IPS DF 19.7 (cell line): ENCODE data around the gene MYCBPAP.

Experiments
- DNase-seq: peaks from one replicate; pipeline ENCODE4 v3.0.0-alpha.2; 2013; ENCODE audit warnings: low read depth, low spot score

Gene MYCBPAP

GRCh38 chr17:50487213-50488096 lies 20.8 kb upstream of the MYCBPAP start:
- DNase-seq = no peak

DNA sequence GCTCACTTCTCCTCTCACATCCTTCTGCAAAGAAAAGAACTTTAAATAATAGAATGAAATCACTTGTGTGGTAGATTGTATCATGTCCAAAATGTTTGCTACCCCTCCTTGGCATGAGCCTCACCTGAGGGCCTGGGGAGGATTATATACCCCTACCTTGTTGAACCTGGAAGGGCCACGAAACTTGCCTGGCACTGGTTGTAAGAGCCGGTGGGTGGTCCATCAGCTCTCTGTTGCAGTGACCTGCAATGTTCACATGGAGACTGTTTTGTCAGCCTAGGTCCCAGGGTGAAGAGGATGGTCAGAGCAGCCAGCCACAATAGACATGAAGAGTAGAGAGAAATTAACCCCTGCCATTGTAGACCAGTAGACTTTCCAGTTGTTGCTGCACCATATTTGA lies 19.4 kb upstream of the MYCBPAP start:
- no peak for DNase-seq

GRCh38 chr17:50491505-50491904 lies 16.7 kb upstream of the MYCBPAP start:
- DNase-seq = no peak

DNA sequence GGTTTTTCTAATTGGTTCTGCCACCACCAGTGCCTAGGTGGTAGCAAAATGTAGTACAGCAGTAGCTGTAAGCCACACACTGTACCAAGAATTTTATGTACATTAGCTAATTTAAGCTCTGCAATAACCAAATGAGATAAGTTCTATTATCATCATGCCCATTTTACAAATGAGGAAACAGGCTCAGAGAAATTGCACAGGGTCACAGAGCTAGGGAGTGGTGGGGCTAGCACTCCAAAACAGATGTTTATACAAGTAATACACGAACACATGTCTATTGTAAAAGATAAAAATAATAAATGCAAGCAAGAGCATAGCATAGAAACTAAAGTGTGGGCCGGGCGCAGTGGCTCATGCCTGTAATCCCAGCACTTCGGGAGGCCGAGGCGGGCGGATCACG lies 16.0 kb upstream of the MYCBPAP start:
- DNase-seq = no peak

DNA sequence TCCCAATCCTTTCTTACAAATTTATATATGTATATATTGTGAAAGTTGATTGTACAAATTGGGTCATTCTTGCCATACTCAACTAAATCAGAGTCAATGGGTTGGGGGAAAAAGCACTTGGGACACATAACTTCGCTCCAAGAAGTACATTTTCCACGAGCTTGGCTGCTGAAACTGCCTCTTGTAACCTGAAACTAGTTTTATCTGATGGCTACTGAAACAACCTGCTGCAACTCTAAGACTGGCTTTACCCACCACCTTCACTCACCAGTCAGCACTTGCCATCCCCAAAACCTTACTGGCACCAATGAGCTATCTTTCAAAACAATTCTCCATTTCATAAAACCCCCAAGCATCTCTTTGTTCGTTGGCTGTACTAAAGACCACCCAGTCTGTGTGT lies 14.5 kb upstream of the MYCBPAP start:
- no peak for DNase-seq

DNA sequence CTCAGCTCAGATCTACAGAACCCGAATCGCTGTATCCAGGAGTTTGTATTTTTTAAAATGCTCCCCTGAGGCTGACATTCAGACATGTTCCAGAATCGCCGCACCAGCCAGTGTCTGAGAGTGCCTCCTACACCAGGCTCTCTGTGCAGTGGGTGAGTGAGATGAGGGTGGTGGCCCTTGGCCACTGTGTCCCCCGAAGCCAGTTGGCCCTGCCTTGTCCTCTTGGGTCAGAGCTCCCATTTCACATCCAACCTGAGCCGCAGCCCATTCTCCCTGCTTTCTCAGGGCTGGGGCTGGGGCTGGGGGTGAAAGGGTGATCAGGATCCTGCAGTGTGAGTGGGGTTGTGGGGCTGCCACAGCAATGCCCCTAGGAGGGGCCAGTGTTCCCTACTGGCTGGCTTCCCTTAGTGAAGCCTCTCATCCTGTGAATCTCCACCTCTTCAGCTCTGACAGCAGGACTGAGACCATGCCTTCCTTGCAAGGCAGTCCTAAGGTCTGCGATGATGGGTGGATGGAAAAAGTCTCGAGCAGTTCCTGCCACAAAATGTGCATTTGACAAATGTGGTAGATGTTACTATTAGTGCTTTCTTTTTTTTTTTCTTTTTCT lies 12.9 kb upstream of the MYCBPAP start:
- no peak for DNase-seq

- DNase-seq = no peak
Measured at GRCh38 chr17:50495918-50496317, 12.3 kb upstream of the MYCBPAP start.

DNA sequence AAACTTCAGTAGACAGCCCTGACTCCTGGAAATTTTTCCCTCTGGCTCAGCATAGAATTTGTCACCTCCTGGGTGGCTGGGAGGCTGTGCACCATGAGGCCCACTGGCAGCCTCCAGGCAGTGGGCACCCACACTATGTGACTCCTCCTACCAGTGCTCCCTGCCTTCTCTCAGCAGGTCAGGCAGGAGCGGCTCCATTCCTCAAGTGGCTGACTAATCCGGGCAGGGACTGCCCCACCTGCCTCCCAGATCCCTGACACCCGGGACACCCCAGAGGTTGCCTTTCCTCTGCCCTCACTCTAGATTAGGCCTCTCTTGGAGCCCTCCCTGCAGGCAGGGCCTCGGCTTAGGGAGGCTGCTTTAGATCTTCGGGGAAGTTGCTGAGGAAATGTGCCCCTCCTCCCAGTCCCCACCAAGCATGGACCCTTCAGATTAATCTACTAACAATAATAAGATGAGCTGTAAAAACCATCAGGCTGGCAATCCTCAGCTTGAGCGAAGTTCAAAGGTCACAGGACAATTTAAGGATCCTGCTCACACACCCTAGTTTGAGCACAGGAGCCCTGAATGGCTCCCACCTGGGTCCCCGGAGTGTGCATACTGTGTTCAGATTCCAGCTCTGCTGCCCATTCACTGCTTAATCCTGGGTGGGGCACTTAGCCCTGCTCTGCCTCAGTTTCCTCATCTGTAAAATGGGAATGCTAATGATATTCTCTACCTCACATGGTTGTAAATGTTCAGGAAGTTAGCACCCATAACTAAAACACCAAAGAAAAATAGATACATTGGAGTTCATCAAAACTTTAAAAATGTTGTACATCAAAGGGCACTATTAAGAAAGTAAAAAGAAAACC lies 10.0 kb upstream of the MYCBPAP start:
- DNase-seq = no peak

GRCh38 chr17:50499270-50499669 lies 9.0 kb upstream of the MYCBPAP start:
- no peak for DNase-seq

- DNase-seq = no peak
Measured at GRCh38 chr17:50499721-50500120, 8.5 kb upstream of the MYCBPAP start.

GRCh38 chr17:50501054-50501453 lies 7.2 kb upstream of the MYCBPAP start:
- DNase-seq = no peak

GRCh38 chr17:50502301-50502990 lies 5.8 kb upstream of the MYCBPAP start:
- DNase-seq = no peak

DNA sequence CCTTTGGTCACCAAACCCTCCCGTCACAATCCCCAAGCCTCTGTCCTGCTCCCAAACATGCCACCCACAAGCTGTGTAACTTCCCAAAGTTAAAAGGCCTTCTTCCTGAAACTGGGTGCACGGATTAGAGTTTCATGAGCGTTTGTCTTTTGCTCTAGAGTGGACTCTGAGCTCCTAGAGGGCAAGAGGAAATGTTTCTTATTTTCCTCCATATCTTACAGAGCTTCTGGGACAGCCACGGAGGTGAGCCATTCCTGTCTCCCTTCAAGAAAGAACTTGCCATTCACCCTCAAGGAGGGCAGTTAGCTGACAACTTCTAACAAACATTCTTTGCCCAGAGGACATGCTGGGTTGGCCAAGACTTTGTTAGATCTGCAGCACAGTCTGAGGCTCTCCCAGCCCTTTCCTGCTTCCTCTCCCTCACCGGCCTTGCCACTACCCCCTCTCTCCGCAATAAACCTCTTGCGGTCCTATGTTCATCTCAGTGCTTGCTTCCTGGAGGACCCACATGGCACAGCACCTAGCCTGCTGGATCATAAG lies 2.6 kb upstream of the MYCBPAP start:
- DNase-seq = no peak

DNA sequence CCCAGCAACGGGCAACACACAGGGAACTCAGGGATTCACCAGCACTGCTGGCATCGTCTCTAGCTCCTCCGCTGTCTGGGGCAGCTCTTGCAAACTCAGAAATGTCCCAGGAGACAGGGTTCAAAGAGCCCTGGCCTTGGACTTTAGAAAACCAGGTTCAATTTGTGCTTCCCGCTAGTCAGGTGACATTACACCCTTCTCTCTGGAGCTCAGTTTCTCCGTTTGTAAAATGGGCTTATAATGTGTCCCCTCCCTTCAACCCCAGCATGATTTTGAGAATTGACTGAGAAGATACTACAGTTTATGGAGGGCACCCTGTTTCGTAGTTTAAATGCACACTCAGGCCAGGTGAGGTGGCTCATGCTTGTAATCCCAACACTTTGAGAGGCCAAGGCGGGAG lies 1.9 kb upstream of the MYCBPAP start:
- DNase-seq = no peak

- DNase-seq = no peak
Measured at GRCh38 chr17:50508573-50509460, 578 bp downstream of the MYCBPAP start.

- DNase-seq = no peak
Measured at GRCh38 chr17:50511058-50511457, 2.8 kb downstream of the MYCBPAP start.

DNA sequence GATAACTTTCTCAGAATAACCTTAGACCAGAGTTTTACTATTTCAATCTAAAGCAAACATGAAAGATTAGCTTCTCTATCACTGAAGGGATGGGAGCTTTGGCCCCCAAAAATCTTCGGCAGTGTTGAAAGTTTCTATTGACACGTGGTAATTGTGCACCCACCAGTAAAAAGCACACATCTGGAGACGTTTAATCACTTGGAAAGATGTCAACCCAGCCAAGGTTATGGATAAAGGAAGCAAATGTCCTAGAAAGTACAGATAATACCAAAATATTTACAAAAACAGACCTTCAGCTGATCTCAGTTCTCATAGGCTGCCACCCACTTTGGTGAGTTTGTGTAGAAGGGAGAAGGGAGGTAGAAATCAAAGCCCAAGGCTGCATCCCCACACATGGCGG lies 5.3 kb downstream of the MYCBPAP start:
- no peak for DNase-seq

DNA sequence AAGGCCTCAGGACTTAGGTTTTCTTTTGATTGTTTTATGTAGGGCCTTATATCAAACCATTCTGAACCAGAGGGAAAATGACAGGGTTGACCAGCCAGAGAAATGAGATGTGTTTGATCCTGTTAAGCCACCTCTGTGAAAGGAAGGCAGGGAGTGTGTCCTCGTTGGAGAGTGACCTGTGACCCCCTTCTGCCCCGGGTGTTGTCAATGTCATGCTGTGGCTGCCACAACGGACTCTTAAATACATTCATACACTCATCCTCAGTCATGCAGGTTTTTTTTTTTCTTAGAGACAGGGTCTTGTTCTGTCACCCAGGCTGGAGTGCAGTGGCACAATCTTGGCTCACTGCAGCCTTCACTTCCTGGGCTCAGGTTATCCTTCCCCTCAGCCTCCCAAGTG lies 6.1 kb downstream of the MYCBPAP start:
- DNase-seq = no peak

DNA sequence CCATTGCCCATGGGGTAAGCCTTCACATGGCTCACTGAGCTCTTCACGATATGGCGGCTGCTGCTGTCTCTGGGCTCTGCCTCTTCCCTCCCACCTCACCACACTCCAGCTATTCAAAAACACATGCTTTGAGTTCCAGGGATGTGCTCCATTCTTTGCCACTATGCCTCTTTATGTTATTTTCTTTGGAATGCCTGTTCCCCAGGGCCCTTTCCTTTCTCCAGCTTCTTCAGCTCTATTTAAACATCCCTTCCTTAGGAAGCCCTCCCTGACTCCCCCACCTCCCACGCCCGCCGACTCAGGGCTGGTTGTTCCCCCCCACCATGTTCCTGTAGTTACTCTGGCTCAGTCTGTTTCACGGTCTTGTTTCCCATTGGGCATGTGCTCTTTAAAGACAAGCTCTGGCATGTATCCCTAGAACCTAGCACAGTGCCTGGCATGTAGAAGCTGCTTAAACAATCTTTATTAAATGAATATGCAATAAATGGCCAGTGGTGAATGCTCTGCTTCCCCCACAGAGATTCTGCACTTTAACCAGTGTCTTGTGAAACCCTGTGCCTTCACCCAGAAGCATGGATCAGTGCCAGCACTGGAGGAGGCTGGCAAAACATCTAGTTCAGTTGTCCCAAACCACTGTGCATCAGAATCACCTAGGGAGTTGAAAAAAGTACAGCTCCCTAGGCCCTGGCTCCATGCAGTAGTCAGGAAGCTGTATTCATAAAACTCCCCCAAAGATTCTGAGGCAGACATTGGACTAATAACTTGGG lies 6.9 kb downstream of the MYCBPAP start:
- DNase-seq = no peak

DNA sequence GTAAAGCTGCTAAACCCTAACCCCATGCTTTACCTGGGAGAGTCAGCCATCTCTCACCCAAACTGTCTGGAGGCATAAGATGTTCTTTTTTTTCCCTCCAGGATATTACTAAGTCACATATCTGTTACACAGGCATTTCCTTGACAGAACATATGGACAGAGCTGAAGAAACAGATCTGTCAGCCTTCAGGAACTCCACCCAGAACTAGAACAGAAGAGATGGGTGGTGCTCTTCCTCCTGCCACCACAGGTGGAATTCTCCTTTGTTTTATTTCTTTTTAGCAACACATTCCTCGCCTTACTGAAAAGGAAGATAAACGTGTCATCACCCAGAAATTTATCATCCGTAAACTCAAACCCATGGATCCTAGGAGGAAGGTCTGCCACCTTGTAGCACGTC lies 8.8 kb downstream of the MYCBPAP start:
- no peak for DNase-seq
